NT2/D1 (cell line): Measurements from ENCODE around the gene APBA1.

ENCODE experiments used
- SUZ12 ChIP-seq: IDR thresholded peaks from 2 replicates; pipeline ENCODE4 v1.6.1; 2011; ENCODE audit not compliant: insufficient read length, insufficient read depth; ENCODE audit errors: extremely low read depth
- YY1 ChIP-seq: IDR thresholded peaks from 2 replicates; pipeline ENCODE4 v1.6.1; 2011; ENCODE audit not compliant: insufficient read length, insufficient read depth
- ZNF274 ChIP-seq: IDR thresholded peaks from 2 replicates; pipeline ENCODE4 v1.6.1; 2011; ENCODE audit warnings: mild to moderate bottlenecking, low read depth, low read length

- TF ChIP-seq ZNF274 (no peak), YY1 (no peak), SUZ12 (no peak)
Observed at GRCh38 chr9:69633716-69634115, 38.5 kb downstream of the APBA1 start.
